GM21381 (cell line): Measurements from ENCODE around the gene CNST.

Experiments
- ATAC-seq: cut with Tn5 transposase; IDR thresholded peaks from one replicate; pipeline ENCODE4 v1.9.1; 2021; ENCODE audit warnings: mild to moderate bottlenecking, moderate library complexity; ENCODE audit not compliant: unreplicated experiment

Gene CNST

DNA sequence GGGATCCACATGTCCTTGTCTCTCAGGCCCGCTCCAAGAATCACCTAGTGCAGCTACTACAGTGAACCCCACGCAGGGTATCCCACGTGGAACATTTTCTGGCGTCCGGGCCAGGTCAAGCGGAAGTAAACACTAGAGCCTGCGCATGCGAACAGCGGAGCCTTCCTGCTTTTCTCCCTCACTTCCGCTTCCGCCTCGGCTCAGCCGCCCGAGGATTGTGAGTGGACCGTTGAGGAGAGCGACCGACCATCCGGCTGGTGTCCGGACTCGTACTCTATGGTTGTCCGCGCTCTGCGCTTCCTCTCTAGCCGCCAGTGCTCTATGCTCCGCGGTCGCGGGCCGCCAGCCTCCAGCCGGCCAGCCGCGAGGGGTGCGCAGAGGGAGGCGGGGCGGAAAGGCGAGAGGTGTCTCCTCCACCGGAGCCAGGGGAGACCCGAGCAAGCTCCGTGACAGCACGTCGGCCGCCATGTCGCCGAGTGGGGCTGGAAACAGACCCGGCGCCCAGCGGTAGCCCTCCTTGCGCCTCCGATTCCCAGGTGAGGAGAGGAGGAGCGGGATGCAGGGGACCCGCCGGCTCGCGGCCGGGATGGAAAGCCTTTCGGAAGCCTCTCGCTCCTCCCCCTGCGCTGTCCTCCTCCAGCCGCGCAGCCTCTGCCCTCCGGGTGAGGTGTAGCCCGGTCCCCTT lies at the start of gene CNST, which contains the start of gene TFB2M:
CNST (plus strand) TSS at position 329 of the 685 bp plus-strand sequence. CDS start 25,107 bp downstream, outside the sequence.
TFB2M (minus strand) TSS at position 134 of the 685 bp plus-strand sequence; CDS start at position 11, 123 bp downstream.
- ATAC-seq, result peak; percentile 90

GRCh38 chr1:246517391-246517790 lies 48.9 kb upstream of the CNST start:
- ATAC-seq, result no peak

GRCh38 chr1:246518456-246519205 lies 47.6 kb upstream of the CNST start:
- ATAC-seq, result no peak

DNA sequence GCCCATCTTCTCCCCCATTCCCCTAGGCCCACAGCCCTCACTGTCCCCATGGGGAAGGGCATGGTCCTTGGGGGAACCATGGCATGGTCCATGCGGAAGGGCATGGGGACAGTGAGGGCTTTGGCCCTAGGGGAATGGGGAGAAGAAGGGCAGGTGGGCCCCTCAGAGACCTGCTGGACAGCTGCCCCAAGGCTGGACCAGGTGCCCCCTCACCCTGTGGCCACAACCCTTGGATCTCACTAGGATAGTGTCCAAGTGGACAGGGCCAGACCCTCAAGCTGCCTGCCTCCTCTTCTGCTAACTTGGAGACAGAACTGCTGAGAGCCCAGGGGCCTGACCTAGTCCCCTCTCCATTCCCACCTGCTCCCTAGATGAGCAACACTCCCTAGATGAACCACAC lies 46.7 kb upstream of the CNST start:
- no peak for ATAC-seq

- ATAC-seq, result no peak
Observed at GRCh38 chr1:246526380-246526779, 39.9 kb upstream of the CNST start.

- ATAC-seq, result no peak
Observed at GRCh38 chr1:246526915-246527314, 39.3 kb upstream of the CNST start.

DNA sequence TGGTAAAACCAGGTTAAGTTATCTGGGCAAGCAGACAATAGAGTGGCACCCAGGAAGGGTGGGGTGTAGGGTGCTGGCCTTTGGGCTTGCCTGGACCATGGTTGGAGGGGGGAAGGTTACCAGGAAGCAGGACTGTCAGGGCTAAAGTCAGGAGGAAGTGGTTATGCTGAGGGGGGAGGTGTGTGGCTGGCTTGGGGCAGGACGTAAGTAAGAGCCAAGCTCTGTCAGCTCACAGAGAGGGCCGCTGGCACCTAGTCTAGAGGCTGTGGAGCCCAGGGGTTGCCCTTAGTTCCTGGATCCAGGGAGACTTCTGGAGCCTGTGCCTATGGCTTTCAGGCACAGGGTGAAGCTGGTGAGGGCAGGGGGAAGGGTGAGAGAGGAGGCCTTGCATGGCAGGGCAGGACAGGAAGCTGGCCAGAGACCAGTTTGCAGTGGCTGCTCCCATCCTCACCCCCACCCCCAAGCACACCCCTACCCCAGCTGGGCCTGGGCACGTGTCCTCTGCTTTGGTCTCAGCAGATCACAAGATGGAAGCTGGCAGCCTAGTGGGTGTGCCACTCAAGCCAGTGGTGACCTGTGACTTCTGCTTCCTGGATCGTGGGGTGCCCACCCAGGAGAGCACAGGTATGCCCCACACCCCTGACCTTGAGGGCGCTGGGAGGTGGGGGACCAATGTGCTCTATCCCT lies 38.7 kb upstream of the CNST start:
- peak; percentile 52 for ATAC-seq

DNA sequence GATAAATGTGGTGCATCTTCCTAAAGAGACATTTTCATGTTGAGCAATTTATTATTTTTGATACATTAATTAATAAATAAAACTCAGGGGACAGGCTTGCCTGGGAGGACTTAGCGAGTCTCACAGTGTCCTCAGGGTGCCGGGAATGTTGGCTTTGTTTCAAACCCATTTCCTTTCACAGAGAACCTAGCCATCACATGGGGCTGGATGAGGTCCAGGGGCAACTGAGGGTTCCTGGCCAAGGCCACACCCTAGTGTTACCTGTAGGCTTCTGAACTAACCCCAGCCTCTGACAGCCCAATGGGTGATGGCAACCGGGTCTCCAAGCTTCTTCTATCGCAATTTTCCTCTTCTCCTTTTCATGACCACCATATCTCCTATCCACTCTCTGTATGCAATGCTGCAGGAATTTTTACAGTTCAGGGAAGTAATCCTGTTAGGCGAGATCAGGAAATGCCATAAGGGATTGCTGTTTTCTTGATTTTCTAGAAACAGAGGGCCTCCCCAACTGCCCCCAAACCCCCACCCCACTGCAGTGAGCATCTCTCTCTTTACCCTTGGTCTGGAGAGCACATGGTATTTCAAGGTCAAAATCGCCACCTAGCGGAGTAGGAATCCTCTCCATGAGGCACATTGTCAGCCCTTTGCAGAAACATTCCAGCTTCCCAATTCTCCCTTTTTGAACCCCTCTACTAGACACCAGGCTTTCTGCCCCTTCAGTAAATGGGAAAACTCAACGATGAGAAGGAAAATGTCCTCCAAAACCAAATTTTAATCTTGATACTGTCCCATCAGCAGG lies 37.1 kb upstream of the CNST start:
- no peak for ATAC-seq

DNA sequence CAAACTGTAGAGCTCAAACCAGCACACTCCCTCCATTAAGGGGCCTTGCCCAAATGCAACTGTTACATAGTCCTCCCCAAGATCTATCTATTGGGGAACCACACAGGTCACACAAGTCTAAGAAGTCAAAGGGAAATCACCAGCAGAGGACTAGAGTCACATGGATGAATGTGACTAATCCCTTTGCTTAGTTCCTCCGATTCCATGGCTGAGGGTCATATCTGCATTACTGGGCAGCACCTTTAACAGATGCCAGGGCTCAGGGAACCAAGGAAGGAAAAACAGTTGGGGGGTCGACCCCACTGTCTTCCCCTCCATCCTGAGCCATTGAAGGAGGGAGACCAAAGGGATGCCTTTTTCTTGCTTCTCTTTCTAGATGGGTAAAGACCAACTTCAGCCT lies 35.8 kb upstream of the CNST start:
- no peak for ATAC-seq

GRCh38 chr1:246532519-246532918 lies 33.7 kb upstream of the CNST start:
- no peak for ATAC-seq

GRCh38 chr1:246533371-246533905 lies 32.8 kb upstream of the CNST start:
- no peak for ATAC-seq

GRCh38 chr1:246534114-246534513 lies 32.1 kb upstream of the CNST start:
- no peak for ATAC-seq

GRCh38 chr1:246537441-246537840 lies 28.8 kb upstream of the CNST start:
- no peak for ATAC-seq

DNA sequence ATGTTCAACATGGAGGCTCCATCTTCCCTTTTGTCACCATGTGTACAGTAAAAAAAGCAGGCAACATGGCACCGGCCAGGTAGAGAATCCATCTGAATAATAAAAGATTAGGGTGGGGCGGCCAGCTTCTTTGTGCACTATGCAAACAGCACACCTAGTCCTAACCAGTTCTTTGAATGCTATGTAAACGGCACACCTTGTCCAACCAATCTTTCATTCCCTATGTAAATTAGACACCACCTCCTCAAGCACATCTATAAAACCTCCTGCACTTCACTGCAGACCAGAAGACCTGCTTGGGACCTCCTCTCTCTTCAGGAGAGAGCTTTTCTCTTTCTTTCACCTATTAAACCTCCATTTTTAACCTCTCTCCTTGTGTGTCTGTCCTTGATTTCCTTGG lies 28.4 kb upstream of the CNST start:
- ATAC-seq, result no peak

DNA sequence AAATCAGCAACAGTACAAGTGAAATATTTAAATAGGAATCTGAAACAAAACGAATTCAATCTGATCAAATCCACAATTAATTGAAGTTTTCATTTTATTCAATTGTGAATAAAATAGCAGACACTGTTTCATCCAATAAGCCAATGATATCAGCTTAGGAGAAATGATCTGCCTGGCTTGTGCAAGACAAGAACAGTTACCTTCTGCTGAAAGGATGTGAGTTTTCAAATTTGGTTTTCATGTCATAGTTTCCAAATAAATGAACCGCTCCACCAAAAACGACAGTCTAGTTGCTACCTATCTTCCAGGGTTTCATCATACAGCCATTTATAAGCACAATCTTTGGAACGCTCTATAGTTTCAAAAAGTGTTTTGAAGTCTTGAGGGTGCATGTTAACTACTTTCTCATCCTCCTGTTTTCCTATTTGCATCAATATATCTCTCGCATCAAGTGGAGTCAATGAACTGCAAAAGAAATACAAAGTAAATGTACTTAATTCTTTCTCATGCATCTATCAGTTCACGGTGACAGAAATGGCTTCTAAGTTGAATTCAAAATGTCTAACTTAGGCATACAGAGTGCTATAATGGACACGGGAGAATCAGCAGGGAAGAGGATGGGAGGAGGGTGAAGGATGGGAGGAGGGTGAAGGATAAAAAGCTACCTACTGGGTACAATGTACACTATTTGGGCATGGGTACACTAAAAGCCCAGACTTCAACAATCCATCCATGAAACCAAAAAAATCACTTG lies 25.3 kb upstream of the CNST start:
- ATAC-seq, result no peak

GRCh38 chr1:246544001-246544400 lies 22.3 kb upstream of the CNST start:
- no peak for ATAC-seq

DNA sequence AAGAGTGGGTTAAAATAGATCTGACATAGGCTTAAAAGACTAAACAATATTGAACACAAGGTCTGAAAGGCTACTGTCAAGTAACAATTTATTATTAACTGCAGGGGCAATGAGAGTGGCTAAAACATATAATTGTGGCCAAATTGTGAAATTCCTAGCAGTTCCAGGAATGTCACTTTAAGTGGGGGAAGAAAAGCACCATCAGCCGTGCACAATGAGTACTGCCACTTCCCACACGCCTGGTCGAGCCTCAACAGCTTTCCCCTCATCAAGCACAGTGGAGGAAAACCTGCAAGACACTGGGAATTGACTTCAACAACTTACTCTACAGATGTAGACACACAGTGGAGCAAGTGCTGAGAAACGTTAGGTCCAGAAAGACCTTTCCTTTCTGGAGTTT lies 16.6 kb upstream of the CNST start:
- ATAC-seq, result no peak

DNA sequence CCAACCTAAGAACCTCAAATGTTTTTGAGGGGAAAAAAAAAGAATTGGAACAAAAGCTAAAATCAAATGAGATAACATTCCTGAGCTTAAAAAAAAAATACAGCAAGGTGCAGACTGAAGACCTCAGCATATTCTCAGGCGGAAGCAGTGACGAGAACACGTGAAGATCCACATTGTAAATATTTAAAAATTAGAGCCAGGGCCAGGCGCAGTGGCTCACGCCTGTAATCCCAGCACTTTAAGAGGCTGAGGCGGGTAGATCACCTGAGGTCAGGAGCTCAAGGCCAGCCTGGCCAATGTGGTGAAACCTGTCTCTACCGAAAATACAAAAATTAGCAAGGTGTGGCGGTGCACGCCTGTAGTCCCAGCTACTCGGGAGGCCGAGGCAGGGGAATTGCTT lies 15.9 kb upstream of the CNST start:
- ATAC-seq, result no peak

- ATAC-seq, result no peak
Observed at GRCh38 chr1:246552110-246552509, 14.1 kb upstream of the CNST start.

DNA sequence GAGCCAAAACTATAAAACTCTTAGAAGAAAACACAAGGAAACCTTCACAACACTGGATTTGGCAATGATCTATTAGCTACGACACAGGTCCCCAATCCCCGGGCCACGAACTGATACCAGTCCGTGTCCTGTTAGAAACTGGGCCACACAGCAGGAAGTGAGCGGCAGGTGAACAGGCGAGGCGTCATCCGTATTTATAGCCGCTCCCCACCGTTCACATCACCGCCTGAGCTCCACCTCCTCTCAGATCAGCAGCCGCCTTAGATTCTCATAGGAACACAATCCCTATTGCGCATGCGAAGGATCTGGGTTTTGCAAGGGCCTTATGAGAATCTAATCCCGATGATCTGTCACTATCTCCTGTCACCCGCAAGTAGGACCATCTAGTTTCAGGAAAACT lies 12.1 kb upstream of the CNST start:
- ATAC-seq, result no peak
